Measurements from ENCODE around the gene SCRN3.

The SCRN3 gene

GRCh38 chr2:174412256-174412655 is 16.7 kb downstream of the SCRN3 start:
- DNase-seq: no peak

- no peak for DNase-seq
Measured at GRCh38 chr2:174428214-174428613, 32.7 kb downstream of the SCRN3 start.

- no peak for DNase-seq
Measured at GRCh38 chr2:174430066-174430465, 34.5 kb downstream of the SCRN3 start.

GRCh38 chr2:174431902-174432301 is 36.4 kb downstream of the SCRN3 start:
- DNase-seq: no peak

GRCh38 chr2:174436351-174436750 is 40.8 kb downstream of the SCRN3 start:
- no peak for DNase-seq

- no peak for DNase-seq
Measured at GRCh38 chr2:174438146-174438886, 42.8 kb downstream of the SCRN3 start.

- no peak for DNase-seq
Measured at GRCh38 chr2:174439323-174439722, 43.8 kb downstream of the SCRN3 start.

- no peak for DNase-seq
Measured at GRCh38 chr2:174439950-174440349, 44.4 kb downstream of the SCRN3 start.

GRCh38 chr2:174442546-174443510 is 47.3 kb downstream of the SCRN3 start:
- DNase-seq: no peak

- no peak for DNase-seq
Measured at GRCh38 chr2:174444761-174445160, 49.2 kb downstream of the SCRN3 start.

- no peak for DNase-seq
Measured at GRCh38 chr2:174445248-174445647, 49.7 kb downstream of the SCRN3 start.

GRCh38 chr2:174446531-174446930 is 51.0 kb downstream of the SCRN3 start:
- DNase-seq: no peak

- no peak for DNase-seq
Measured at GRCh38 chr2:174449033-174449432, 53.5 kb downstream of the SCRN3 start.

GRCh38 chr2:174450021-174450816 is 54.7 kb downstream of the SCRN3 start:
- DNase-seq: no peak

GRCh38 chr2:174454566-174454965 is 59.0 kb downstream of the SCRN3 start:
- no peak for DNase-seq

- DNase-seq: no peak
Measured at GRCh38 chr2:174461221-174461620, 65.7 kb downstream of the SCRN3 start.

GRCh38 chr2:174465327-174465726 is 69.8 kb downstream of the SCRN3 start:
- DNase-seq: no peak

GRCh38 chr2:174473796-174474195 is 78.3 kb downstream of the SCRN3 start:
- no peak for DNase-seq

- DNase-seq: no peak
Measured at GRCh38 chr2:174477759-174478158, 82.2 kb downstream of the SCRN3 start.

Data from GOT3 (cell line).